CD4-positive, CD25-positive, alpha-beta regulatory T cell (primary cell): Measurements from ENCODE around the gene GALNT18. TPM values are rescaled to one million over a fixed set of nuclear protein-coding genes. Genes with fewer than 3 reads are reported as not detected.

ENCODE experiments used
- ATAC-seq, 2 donors: fragments of 150-1000 bp; cut with Tn5 transposase; one replicate each; pipeline ENCODE4 v1.10.0; 2021; ENCODE audit warnings: low read depth in 2 of 2, moderate number of reproducible peaks in 2 of 2, moderate library complexity in 1 of 2
- DNase-seq, 3 donors: peaks; one replicate each; pipeline versions ENCODE4 v3.0.0 to v3.0.0-alpha.2; 2012 to 2022; ENCODE audit warnings: mixed read lengths in 1 of 3
- H3K27ac ChIP-seq: one replicate; pipeline ENCODE4 v1.7.0; 2013; ENCODE audit warnings: mild to moderate bottlenecking, low read length; ENCODE audit not compliant: insufficient read depth, poor library complexity, severe bottlenecking
- H3K27me3 ChIP-seq: one replicate; pipeline ENCODE4 v1.7.0; 2013; ENCODE audit warnings: low read length; ENCODE audit not compliant: control insufficient read depth, insufficient read depth
- H3K36me3 ChIP-seq: one replicate; pipeline ENCODE4 v1.7.0; 2013; ENCODE audit warnings: mild to moderate bottlenecking, low read length, moderate library complexity; ENCODE audit not compliant: control insufficient read depth, insufficient read depth
- H3K4me1 ChIP-seq: 2 replicates; pipeline ENCODE4 v1.7.0; 2013; ENCODE audit warnings: mild to moderate bottlenecking, low read length; ENCODE audit not compliant: insufficient read depth, control insufficient read depth, poor library complexity, severe bottlenecking
- H3K4me3 ChIP-seq: one replicate; pipeline ENCODE4 v1.7.0; 2013; ENCODE audit warnings: low read depth, mild to moderate bottlenecking, low read length, moderate library complexity
- H3K9me3 ChIP-seq, 2 experiments: 1 replicate in 1 of 2; 2 replicates in 1 of 2; pipeline ENCODE4 v1.7.0; 2013; ENCODE audit warnings: low read length in 2 of 2, mild to moderate bottlenecking in 1 of 2, moderate library complexity in 1 of 2; ENCODE audit not compliant: control insufficient read depth in 2 of 2
- H3K27ac Mint-ChIP-seq, 3 donors: one replicate each; pipeline ENCODE4 v1.8.0; 2020 to 2022; ENCODE audit warnings: mild to moderate bottlenecking in 3 of 3, mixed read lengths in 3 of 3, moderate library complexity in 2 of 3
- H3K27me3 Mint-ChIP-seq: one replicate; pipeline ENCODE4 v1.8.0; 2022; ENCODE audit warnings: mild to moderate bottlenecking, mixed read lengths
- H3K36me3 Mint-ChIP-seq: one replicate; pipeline ENCODE4 v1.8.0; 2020; ENCODE audit warnings: mixed read lengths
- H3K4me1 Mint-ChIP-seq, 4 donors: one replicate each; pipeline ENCODE4 v1.8.0; 2020 to 2022; ENCODE audit warnings: mixed read lengths in 4 of 4, mild to moderate bottlenecking in 1 of 4
- H3K4me3 Mint-ChIP-seq, 4 donors: one replicate each; pipeline ENCODE4 v1.8.0; 2020 to 2022; ENCODE audit warnings: mild to moderate bottlenecking in 4 of 4, mixed read lengths in 4 of 4, moderate library complexity in 3 of 4
- H3K9me3 Mint-ChIP-seq, 7 donors: one replicate each; pipeline ENCODE4 v1.8.0; 2020 to 2022; ENCODE audit warnings: mixed read lengths in 7 of 7, mild to moderate bottlenecking in 3 of 7, moderate library complexity in 2 of 7
- polyA plus RNA-seq, 4 donors: library from polyadenylated mRNA; unstranded; fragments of 300-500 nt; fragmentation: Illumina TruSeq; gene quantifications; one replicate each; pipeline ENCODE4 v1.2.3, GENCODE V29; 2021
- total RNA-seq: library from RNA; stranded (reverse); gene quantifications from one replicate; pipeline ENCODE4 v1.2.3, GENCODE V29; 2022

GALNT18 gene
- total and polyA plus RNA-seq, 5 donors from 2014 or later = 0.10 TPM; not detected in 4

- peaks cover 5% of the 10 kb centered on the region for H3K27me3 ChIP-seq
- DNase-seq (no peak), ATAC-seq (no peak)
- Mint-ChIP-seq H3K4me3 (no peak overlapping the region), H3K4me1 (no peaks in the 10 kb centered on the region), H3K9me3 (peaks cover 0 to 1% (median 0%) of the 10 kb centered on the region in 7 donors), H3K27me3 (peaks cover 8% of the 10 kb centered on the region), H3K27ac (no peak overlapping the region), H3K36me3 (no peaks in the 10 kb centered on the region)
- no peak overlapping the region for H3K27ac ChIP-seq
- H3K4me1 ChIP-seq = no peaks in the 10 kb centered on the region
- no peak overlapping the region for H3K4me3 ChIP-seq
- H3K36me3 ChIP-seq = no peaks in the 10 kb centered on the region
- H3K9me3 ChIP-seq = no peaks in the 10 kb centered on the region
Measured at GRCh38 chr11:11293798-11294550, 327.8 kb downstream of the GALNT18 start.

DNA sequence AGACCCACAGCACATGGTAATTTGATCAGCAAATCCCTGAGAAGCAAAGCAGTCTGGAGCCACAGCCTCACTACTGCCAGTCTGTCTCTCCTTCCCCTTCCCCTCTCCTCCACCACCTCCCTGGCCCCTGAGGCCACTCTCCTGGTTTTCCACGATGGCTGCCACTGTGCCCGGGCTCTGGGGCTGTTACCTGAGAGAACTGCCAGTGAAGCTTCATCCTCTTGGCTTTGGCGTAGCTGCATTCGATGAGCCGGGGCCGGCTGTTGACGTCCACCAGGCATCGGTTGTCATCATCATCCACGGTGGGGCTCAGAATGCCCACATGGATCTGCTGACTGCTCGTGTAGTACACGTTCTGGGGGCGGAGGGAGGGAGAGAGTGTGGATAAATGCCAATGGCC is 329.0 kb downstream of the GALNT18 start:
- no peaks in the 10 kb centered on the region for H3K36me3 Mint-ChIP-seq
- Histone ChIP-seq H3K27me3 (peaks cover 5% of the 10 kb centered on the region), H3K4me1 (no peaks in the 10 kb centered on the region), H3K27ac (no peak overlapping the region), H3K36me3 (no peaks in the 10 kb centered on the region), H3K4me3 (no peak overlapping the region), H3K9me3 (no peaks in the 10 kb centered on the region)
- H3K4me3 Mint-ChIP-seq = no peak overlapping the region
- ATAC-seq (no peak), DNase-seq (no peak)
- H3K9me3 Mint-ChIP-seq = peaks cover 0 to 1% (median 0%) of the 10 kb centered on the region in 7 donors
- H3K27ac Mint-ChIP-seq = no peak overlapping the region
- peaks cover 15% of the 10 kb centered on the region for H3K27me3 Mint-ChIP-seq
- no peaks in the 10 kb centered on the region for H3K4me1 Mint-ChIP-seq

GRCh38 chr11:11291041-11292015 is 330.5 kb downstream of the GALNT18 start:
- H3K27me3 Mint-ChIP-seq = peaks cover 20% of the 10 kb centered on the region

GRCh38 chr11:11290354-11290753 is 331.5 kb downstream of the GALNT18 start:
- H3K9me3 ChIP-seq = no peaks in the 10 kb centered on the region
- H3K36me3 ChIP-seq = no peaks in the 10 kb centered on the region
- Mint-ChIP-seq H3K27me3 (peaks cover 20% of the 10 kb centered on the region), H3K4me1 (no peaks in the 10 kb centered on the region), H3K4me3 (no peak overlapping the region), H3K27ac (no peak overlapping the region), H3K36me3 (no peaks in the 10 kb centered on the region), H3K9me3 (peaks cover 0 to 1% (median 0%) of the 10 kb centered on the region in 7 donors)
- H3K4me3 ChIP-seq = no peak overlapping the region
- H3K27ac ChIP-seq = no peak overlapping the region
- H3K27me3 ChIP-seq = peaks cover 6% of the 10 kb centered on the region
- ATAC-seq (no peak), DNase-seq (no peak)
- H3K4me1 ChIP-seq = no peaks in the 10 kb centered on the region

More at GRCh38 chr11:11291041-11292015, 330.5 kb downstream of the GALNT18 start:
- peaks cover 6% of the 10 kb centered on the region for H3K27me3 ChIP-seq
- Mint-ChIP-seq H3K27ac (no peak overlapping the region), H3K9me3 (peaks cover 0 to 1% (median 0%) of the 10 kb centered on the region in 7 donors), H3K4me1 (no peaks in the 10 kb centered on the region), H3K36me3 (no peaks in the 10 kb centered on the region), H3K4me3 (no peak overlapping the region)
- H3K4me3 ChIP-seq = no peak overlapping the region
- no peaks in the 10 kb centered on the region for H3K4me1 ChIP-seq
- ATAC-seq (no peak), DNase-seq (no peak)
- H3K27ac ChIP-seq = no peak overlapping the region
- no peaks in the 10 kb centered on the region for H3K36me3 ChIP-seq
- H3K9me3 ChIP-seq = no peaks in the 10 kb centered on the region

- H3K4me3 Mint-ChIP-seq = no peak overlapping the region
- peaks cover 0 to 1% (median 0%) of the 10 kb centered on the region in 7 donors for H3K9me3 Mint-ChIP-seq
- DNase-seq (no peak), ATAC-seq (no peak)
- H3K36me3 Mint-ChIP-seq = no peaks in the 10 kb centered on the region
- H3K4me1 ChIP-seq = no peaks in the 10 kb centered on the region
- no peak overlapping the region for H3K27ac ChIP-seq
- no peak overlapping the region for H3K4me3 ChIP-seq
- no peaks in the 10 kb centered on the region for H3K36me3 ChIP-seq
- H3K27ac Mint-ChIP-seq = no peak overlapping the region
- peaks cover 6% of the 10 kb centered on the region for H3K27me3 ChIP-seq
- H3K27me3 Mint-ChIP-seq = peaks cover 20% of the 10 kb centered on the region
- H3K4me1 Mint-ChIP-seq = no peaks in the 10 kb centered on the region
- H3K9me3 ChIP-seq = no peaks in the 10 kb centered on the region
Measured at GRCh38 chr11:11289669-11290068, 332.1 kb downstream of the GALNT18 start.

DNA sequence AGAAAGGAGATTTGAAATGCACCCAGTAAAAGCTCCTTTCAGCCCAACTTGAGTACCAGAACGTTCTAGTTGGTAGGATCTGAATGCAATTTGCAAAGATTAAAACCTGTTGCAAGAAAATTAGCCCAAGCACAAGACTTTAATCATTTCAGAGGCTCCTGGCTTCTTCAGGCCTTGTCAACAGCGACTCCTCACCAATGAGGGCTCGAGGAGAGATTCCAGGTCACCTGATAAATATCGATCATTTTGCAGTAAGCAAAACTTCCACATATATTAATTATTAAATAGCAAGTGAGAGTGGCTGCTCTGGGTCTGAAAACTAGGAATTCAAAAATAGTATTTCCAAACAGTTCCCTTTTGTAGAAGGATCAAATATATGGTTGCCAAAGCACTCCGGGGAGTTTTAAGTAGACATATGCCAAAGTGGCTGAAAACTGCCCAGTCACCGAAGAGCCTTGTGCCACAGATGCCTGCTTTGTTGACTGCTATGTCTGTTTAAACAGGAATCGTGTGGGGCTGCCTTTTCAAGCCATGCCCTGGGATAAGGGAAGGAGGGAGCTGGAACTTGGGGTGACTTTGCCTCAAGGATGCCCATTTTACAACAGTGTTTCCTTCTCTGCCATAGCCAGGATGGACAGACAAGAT is 332.7 kb downstream of the GALNT18 start:
- H3K27me3 Mint-ChIP-seq = peaks cover 20% of the 10 kb centered on the region
- H3K36me3 ChIP-seq = no peaks in the 10 kb centered on the region
- H3K4me1 ChIP-seq = no peaks in the 10 kb centered on the region
- DNase-seq = no peak
- H3K4me3 Mint-ChIP-seq = no peak overlapping the region
- no peak overlapping the region for H3K4me3 ChIP-seq
- H3K4me1 Mint-ChIP-seq = no peaks in the 10 kb centered on the region
- no peak overlapping the region for H3K27ac Mint-ChIP-seq
- peaks cover 6% of the 10 kb centered on the region for H3K27me3 ChIP-seq
- H3K36me3 Mint-ChIP-seq = no peaks in the 10 kb centered on the region
- H3K27ac ChIP-seq = no peak overlapping the region
- no peak for ATAC-seq
- H3K9me3 Mint-ChIP-seq = peaks cover 0 to 1% (median 0%) of the 10 kb centered on the region in 7 donors
- no peaks in the 10 kb centered on the region for H3K9me3 ChIP-seq

DNA sequence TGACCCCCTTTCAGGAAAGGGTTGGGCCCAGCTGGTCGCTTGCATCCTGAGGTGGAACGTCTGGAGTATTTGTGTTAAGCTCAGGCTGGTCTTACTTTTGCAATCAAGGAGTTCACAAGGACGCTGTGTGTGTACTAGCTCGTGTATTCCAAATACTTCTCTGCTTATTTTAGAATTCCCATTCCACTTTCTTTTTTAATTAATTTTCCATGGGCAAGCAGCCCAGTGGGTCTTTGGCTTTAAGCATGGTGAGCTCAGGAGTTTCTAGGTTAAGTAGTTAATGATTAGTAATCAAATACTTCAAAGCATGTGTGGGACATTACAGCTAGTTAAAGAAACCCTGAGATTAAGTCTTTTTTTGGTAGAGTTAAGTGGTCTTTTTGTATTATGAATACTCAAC is 337.3 kb downstream of the GALNT18 start:
- Histone ChIP-seq H3K4me1 (no peaks in the 10 kb centered on the region), H3K9me3 (no peaks in the 10 kb centered on the region), H3K36me3 (no peaks in the 10 kb centered on the region), H3K4me3 (no peak overlapping the region), H3K27me3 (peaks cover 2% of the 10 kb centered on the region), H3K27ac (no peak overlapping the region)
- Mint-ChIP-seq H3K9me3 (no peaks in the 10 kb centered on the region), H3K4me3 (no peak overlapping the region), H3K4me1 (peaks cover 0 to 2% (median under 1%) of the 10 kb centered on the region in 4 donors), H3K27ac (no peak overlapping the region), H3K36me3 (no peaks in the 10 kb centered on the region), H3K27me3 (peaks cover 18% of the 10 kb centered on the region)
- no peak for ATAC-seq
- no peak for DNase-seq
